ENCODE results near the gene PAEP. TPM values are rescaled to one million over a fixed set of nuclear protein-coding genes. Genes with fewer than 3 reads are reported as not detected.

PAEP gene
- total RNA-seq, 1 donor from 2014 or later = 0.39 TPM

GRCh38 chr9:135581636-135582426 lies 20.3 kb downstream of the PAEP start:
- peaks cover 9% of the 10 kb centered on the region for H3K9me3 Mint-ChIP-seq (ENCODE audit: unreplicated experiment)
- no peaks in the 10 kb centered on the region for H3K4me1 Mint-ChIP-seq (ENCODE audit: low read depth, unreplicated experiment)
- no peak overlapping the region for H3K27ac ChIP-seq (ENCODE audit: low read depth, low read length)
- H3K4me1 ChIP-seq (ENCODE audit: insufficient read depth, low read length) = no peaks in the 10 kb centered on the region
- no peaks in the 10 kb centered on the region for H3K79me2 ChIP-seq (ENCODE audit: insufficient read depth, low read length)
- no peak for FAIRE-seq
- DNase-seq (ENCODE audit: low read depth) = no peak
- TF ChIP-seq CTCF (IDR thresholded peaks at IDR 0.05; ENCODE audit: insufficient read depth, low read depth, low read length) = no peak
- TF ChIP-seq EZH2 (IDR thresholded peaks at IDR 0.05; ENCODE audit: insufficient read depth, low read length) = no peak
- no peaks in the 10 kb centered on the region for H3K36me3 Mint-ChIP-seq (ENCODE audit: low read depth, unreplicated experiment)
- no peak overlapping the region for H3K4me2 ChIP-seq (ENCODE audit: low read length)
- H2AFZ ChIP-seq (ENCODE audit: low read depth, low read length) = no peak overlapping the region
- H3K9me3 ChIP-seq (ENCODE audit: insufficient read depth, low read depth, low read length) = peaks cover 3% of the 10 kb centered on the region
- H3K27me3 ChIP-seq (ENCODE audit: insufficient read depth, low read length) = no peaks in the 10 kb centered on the region
- H3K27me3 Mint-ChIP-seq (ENCODE audit: low read depth, unreplicated experiment) = peaks cover 31% of the 10 kb centered on the region
- no peak overlapping the region for H3K27ac Mint-ChIP-seq (ENCODE audit: unreplicated experiment)
- no peak overlapping the region for H3K4me3 ChIP-seq (ENCODE audit: insufficient read depth, low read depth, low read length)
- no peaks in the 10 kb centered on the region for H4K20me1 ChIP-seq (ENCODE audit: insufficient read depth, low read length)
- H3K4me3 Mint-ChIP-seq (ENCODE audit: unreplicated experiment) = no peak overlapping the region
- H3K36me3 ChIP-seq (ENCODE audit: insufficient read depth, low read length) = no peaks in the 10 kb centered on the region
- no peak overlapping the region for H3K9ac ChIP-seq (ENCODE audit: low read length)

GRCh38 chr9:135582541-135582940 lies 21.0 kb downstream of the PAEP start:
- H3K9me3 ChIP-seq (ENCODE audit: insufficient read depth, low read depth, low read length) = peaks cover 3% of the 10 kb centered on the region
- Mint-ChIP-seq H3K27me3 (ENCODE audit: low read depth, unreplicated experiment) (peaks cover 25% of the 10 kb centered on the region), H3K27ac (ENCODE audit: unreplicated experiment) (no peak overlapping the region), H3K9me3 (ENCODE audit: unreplicated experiment) (peaks cover 9% of the 10 kb centered on the region), H3K4me3 (ENCODE audit: unreplicated experiment) (no peak overlapping the region), H3K4me1 (ENCODE audit: low read depth, unreplicated experiment) (no peaks in the 10 kb centered on the region), H3K36me3 (ENCODE audit: low read depth, unreplicated experiment) (no peaks in the 10 kb centered on the region)
- no peak overlapping the region for H2AFZ ChIP-seq (ENCODE audit: low read depth, low read length)
- no peak overlapping the region for H3K9ac ChIP-seq (ENCODE audit: low read length)
- no peaks in the 10 kb centered on the region for H3K36me3 ChIP-seq (ENCODE audit: insufficient read depth, low read length)
- no peak for FAIRE-seq
- no peak overlapping the region for H3K4me3 ChIP-seq (ENCODE audit: insufficient read depth, low read depth, low read length)
- DNase-seq (ENCODE audit: low read depth) = no peak
- no peaks in the 10 kb centered on the region for H3K27me3 ChIP-seq (ENCODE audit: insufficient read depth, low read length)
- H3K4me2 ChIP-seq (ENCODE audit: low read length) = no peak overlapping the region
- no peak overlapping the region for H3K27ac ChIP-seq (ENCODE audit: low read depth, low read length)
- TF ChIP-seq EZH2 (IDR thresholded peaks at IDR 0.05; ENCODE audit: insufficient read depth, low read length) = no peak
- no peak for TF ChIP-seq CTCF (IDR thresholded peaks at IDR 0.05; ENCODE audit: insufficient read depth, low read depth, low read length)
- no peaks in the 10 kb centered on the region for H4K20me1 ChIP-seq (ENCODE audit: insufficient read depth, low read length)
- H3K4me1 ChIP-seq (ENCODE audit: insufficient read depth, low read length) = no peaks in the 10 kb centered on the region
- no peaks in the 10 kb centered on the region for H3K79me2 ChIP-seq (ENCODE audit: insufficient read depth, low read length)

All from astrocyte (in vitro differentiated cells and primary cell).